Thoracic aorta (tissue), 2 donors: ENCODE measurements around the gene ICAM2. TPM values are rescaled to one million over a fixed set of nuclear protein-coding genes. Genes with fewer than 3 reads are reported as not detected.

ENCODE experiments used
- ATAC-seq: fragments of 150-250 bp; one replicate; pipeline ENCODE4 v1.8.0; 2017; ENCODE audit warnings: low read depth; ENCODE audit not compliant: insufficient number of reproducible peaks, low FRiP score
- DNase-seq: peaks from one replicate; pipeline ENCODE4 v3.0.0-alpha.2; 2020; ENCODE audit warnings: low spot score
- H3K27ac ChIP-seq, 2 donors: fragments of 200-600 bp; sonication (generic); 1 replicate in 1 of 2; 2 replicates in 1 of 2; pipeline ENCODE4 v1.5.1; 2016; ENCODE audit warnings: mild to moderate bottlenecking in 2 of 2, moderate library complexity in 2 of 2
- H3K27me3 ChIP-seq: fragments of 200-600 bp; sonication (generic); replicated peaks from 2 replicates; pipeline ENCODE4 v1.6.0; 2016; ENCODE audit warnings: mild to moderate bottlenecking; ENCODE audit not compliant: insufficient read depth
- H3K36me3 ChIP-seq: fragments of 200-600 bp; sonication (generic); one replicate; pipeline ENCODE4 v1.5.1; 2016
- H3K4me1 ChIP-seq, 2 donors: fragments of 200-600 bp; sonication (generic); 1 replicate in 1 of 2; 2 replicates in 1 of 2; pipeline versions ENCODE4 v1.5.1 to v1.6.0; 2016; ENCODE audit warnings: low read depth in 2 of 2, mild to moderate bottlenecking in 1 of 2; ENCODE audit not compliant: control insufficient read depth in 1 of 2
- H3K4me3 ChIP-seq: fragments of 200-600 bp; sonication (generic); 2 replicates; pipeline ENCODE4 v1.5.1; 2016; ENCODE audit warnings: mild to moderate bottlenecking
- H3K9me3 ChIP-seq: fragments of 200-600 bp; sonication (generic); 2 replicates; pipeline ENCODE4 v1.5.1; 2016
- CTCF ChIP-seq: fragments of 200-600 bp; sonication (generic); IDR thresholded peaks from one replicate; pipeline ENCODE4 v1.5.1; 2019; ENCODE audit warnings: antibody characterized with exemption
- total RNA-seq, 2 donors: library from RNA; depleted of rRNA; stranded (reverse); fragments of >200 nt; gene quantifications; one replicate each; pipeline versions ENCODE4 v1.1.0 to v1.2.3, GENCODE V29; 2016

ICAM2 gene
- total RNA-seq, 2 donors from 2014 or later, result 41.6 to 46.6 TPM

GRCh38 chr17:63988127-63988478, 32.3 kb downstream of the ICAM2 start:
- no peak for TF ChIP-seq CTCF
- ATAC-seq (no peak), DNase-seq (no peak)
- no peak overlapping the region for H3K27ac ChIP-seq
- no peaks in the 10 kb centered on the region for H3K36me3 ChIP-seq
- H3K27me3 ChIP-seq, result no peaks in the 10 kb centered on the region
- H3K9me3 ChIP-seq, result no peaks in the 10 kb centered on the region
- no peak overlapping the region for H3K4me3 ChIP-seq
- H3K4me1 ChIP-seq, result peaks cover 17 to 45% of the 10 kb centered on the region in 2 donors

- no peak overlapping the region for H3K27ac ChIP-seq
- H3K27me3 ChIP-seq, result no peaks in the 10 kb centered on the region
- DNase-seq, result no peak
- no peak overlapping the region for H3K4me3 ChIP-seq
- peaks cover 18 to 50% of the 10 kb centered on the region in 2 donors for H3K4me1 ChIP-seq
- H3K36me3 ChIP-seq, result no peaks in the 10 kb centered on the region
- TF ChIP-seq CTCF, result no peak
- no peaks in the 10 kb centered on the region for H3K9me3 ChIP-seq
- no peak for ATAC-seq
These were observed 33.0 kb downstream of the ICAM2 start for GRCh38 chr17:63987221-63988126.

GRCh38 chr17:63986821-63987220, 33.6 kb downstream of the ICAM2 start:
- ATAC-seq (no peak), DNase-seq (no peak)
- Histone ChIP-seq H3K36me3 (no peaks in the 10 kb centered on the region), H3K27me3 (no peaks in the 10 kb centered on the region), H3K4me1 (peaks cover 18 to 50% of the 10 kb centered on the region in 2 donors), H3K9me3 (no peaks in the 10 kb centered on the region), H3K4me3 (no peak overlapping the region), H3K27ac (no peak overlapping the region)
- TF ChIP-seq CTCF, result no peak

- Histone ChIP-seq H3K4me1 (peaks cover 18 to 50% of the 10 kb centered on the region in 2 donors), H3K27ac (peak overlapping the region; percentile 30 to 63), H3K36me3 (no peaks in the 10 kb centered on the region), H3K9me3 (no peaks in the 10 kb centered on the region), H3K4me3 (no peak overlapping the region), H3K27me3 (no peaks in the 10 kb centered on the region)
- no peak for TF ChIP-seq CTCF
- DNase-seq, result no peak
- no peak for ATAC-seq
These were observed 34.9 kb downstream of the ICAM2 start for GRCh38 chr17:63985387-63986140.
